Prostate gland (tissue), 2 donors: Measurements from ENCODE around the gene RMI2.

Experiments used
- POLR2A ChIP-seq: fragments of 450-650 bp; IDR thresholded peaks from one replicate; pipeline ENCODE4 v1.6.1; 2016; ENCODE audit warnings: antibody characterized with exemption, mild to moderate bottlenecking
- TF ChIP-seq, protein P1 (sequence below), 4 experiments: fragments of 200-600 bp in 2 of 4; fragments of 450-650 bp in 2 of 4; sonication (generic) in 2 of 4; IDR thresholded peaks; 1 replicate in 3 of 4; 2 replicates in 1 of 4; pipeline ENCODE4 v1.5.1; 2016 to 2019; ENCODE audit warnings: antibody characterized with exemption in 4 of 4, mild to moderate bottlenecking in 2 of 4, moderate library complexity in 2 of 4

DNA sequence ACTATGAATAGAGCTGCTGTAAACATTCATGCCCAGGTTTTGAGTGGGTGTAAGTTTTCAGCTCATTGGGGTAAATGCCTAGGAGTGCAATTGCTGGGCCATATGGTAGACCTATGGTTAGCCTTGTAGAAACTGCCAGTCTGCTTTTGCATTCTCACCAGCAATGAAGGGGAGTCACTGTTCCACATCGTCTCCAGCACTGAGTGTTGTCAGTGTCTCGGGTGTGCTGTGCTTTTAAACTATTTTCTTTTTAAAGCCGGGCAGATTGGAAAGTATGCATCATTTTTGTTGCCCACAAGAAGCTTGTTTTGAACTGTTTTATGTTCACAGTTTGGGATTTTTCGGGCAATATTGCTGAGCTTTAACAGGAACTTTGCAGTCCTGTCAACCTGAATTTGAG, 7.9 kb downstream of the RMI2 start:
- no peak for TF ChIP-seq POLR2A
- TF ChIP-seq, protein P1, sequence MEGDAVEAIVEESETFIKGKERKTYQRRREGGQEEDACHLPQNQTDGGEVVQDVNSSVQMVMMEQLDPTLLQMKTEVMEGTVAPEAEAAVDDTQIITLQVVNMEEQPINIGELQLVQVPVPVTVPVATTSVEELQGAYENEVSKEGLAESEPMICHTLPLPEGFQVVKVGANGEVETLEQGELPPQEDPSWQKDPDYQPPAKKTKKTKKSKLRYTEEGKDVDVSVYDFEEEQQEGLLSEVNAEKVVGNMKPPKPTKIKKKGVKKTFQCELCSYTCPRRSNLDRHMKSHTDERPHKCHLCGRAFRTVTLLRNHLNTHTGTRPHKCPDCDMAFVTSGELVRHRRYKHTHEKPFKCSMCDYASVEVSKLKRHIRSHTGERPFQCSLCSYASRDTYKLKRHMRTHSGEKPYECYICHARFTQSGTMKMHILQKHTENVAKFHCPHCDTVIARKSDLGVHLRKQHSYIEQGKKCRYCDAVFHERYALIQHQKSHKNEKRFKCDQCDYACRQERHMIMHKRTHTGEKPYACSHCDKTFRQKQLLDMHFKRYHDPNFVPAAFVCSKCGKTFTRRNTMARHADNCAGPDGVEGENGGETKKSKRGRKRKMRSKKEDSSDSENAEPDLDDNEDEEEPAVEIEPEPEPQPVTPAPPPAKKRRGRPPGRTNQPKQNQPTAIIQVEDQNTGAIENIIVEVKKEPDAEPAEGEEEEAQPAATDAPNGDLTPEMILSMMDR (IDR thresholded peaks at IDR 0.05): no peak
